Motor neuron (in vitro differentiated cells): Measurements from ENCODE around the gene HES7. TPM values are rescaled to one million over a fixed set of nuclear protein-coding genes. Genes with fewer than 3 reads are reported as not detected.

ENCODE experiments used
- ATAC-seq, 8 experiments: fragments of 200-7000 bp; cut with Tn5 transposase; replicated peaks in 6 of 8; 2 replicates each; pipeline ENCODE4 v1.8.0; 2021; ENCODE audit warnings: mild to moderate bottlenecking in 8 of 8, moderate library complexity in 8 of 8
- H3K27ac ChIP-seq, 2 donors: fragments of 250-450 bp; sonication (Bioruptor Pico); 2 replicates each; pipeline ENCODE4 v1.9.0; 2021; ENCODE audit warnings: antibody characterized with exemption in 2 of 2, mild to moderate bottlenecking in 2 of 2, moderate library complexity in 1 of 2
- H3K4me1 ChIP-seq, 2 donors: fragments of 250-450 bp; sonication (Bioruptor Pico); replicated peaks in 1 of 2; 2 replicates each; pipeline ENCODE4 v1.6.1; 2021; ENCODE audit warnings: antibody characterized with exemption in 2 of 2, mild to moderate bottlenecking in 2 of 2, moderate library complexity in 1 of 2
- H3K4me3 ChIP-seq, 5 donors: fragments of 250-450 bp; sonication (Bioruptor Pico); 2 replicates each; pipeline ENCODE4 v1.9.0; 2021; ENCODE audit warnings: antibody characterized with exemption in 5 of 5, mild to moderate bottlenecking in 5 of 5, moderate library complexity in 4 of 5
- WGBS, 10 experiments: fragments of 450-650 bp; shearing (Covaris generic); methylation state at CpG; one replicate each; pipeline ENCODE4 v1.0.0; 2022; 5-methylcytosine and 5-hydroxymethylcytosine counted together
- in situ Hi-C, 9 experiments: fragments of 400-800 bp; cut with MboI; loops; one replicate each; pipeline ENCODE4 v1.15.0; 2021; ENCODE audit warnings: low sequenced_read_pairs in 9 of 9, low pct_unique_long_range_greater_than_20kb in 2 of 9; ENCODE audit not compliant: unreplicated experiment in 9 of 9
- total RNA-seq, 8 experiments: library from RNA; unstranded; fragments of 300-600 nt; gene quantifications; 2 replicates each; pipeline versions ENCODE4 v1.2.3 to v1.2.4, GENCODE V29; 2022

The HES7 gene
- total RNA-seq, 8 experiments from 2014 or later = 0.31 to 4.0 (median 1.4) TPM; not detected in 1

GRCh38 chr17:8144401-8145231 is 20.7 kb upstream of the HES7 start:
- WGBS, 10 experiments = 80 to 100% (median 95%) methylated on average over 2 to 5 of the region's 15 CpGs; no CpG with 5 or more reads in 4 of the 10 experiments
- in situ Hi-C loops = no loop called here
- peak in 4 of 8 experiments; percentile 1 to 13 (median 10) for ATAC-seq
- H3K4me1 ChIP-seq = peaks cover 1 to 2% of the 10 kb centered on the region in 2 donors
- no peak overlapping the region for H3K27ac ChIP-seq
- no peak overlapping the region for H3K4me3 ChIP-seq

- H3K27ac ChIP-seq = no peak overlapping the region
- 94 to 100% (median 100%) methylated on average over 1 to 8 of the region's 22 CpGs; no CpG with 5 or more reads in 5 of the 10 experiments for WGBS, 10 experiments
- peak in 2 of 8 experiments; percentile 1 to 2 for ATAC-seq
Measured at GRCh38 chr17:8143581-8144400, 19.9 kb upstream of the HES7 start.

GRCh38 chr17:8142887-8143580 is 19.1 kb upstream of the HES7 start:
- in situ Hi-C loops = no loop called here
- ATAC-seq = no peak
- H3K4me1 ChIP-seq = peaks cover 3% of the 10 kb centered on the region in 2 donors
- WGBS, 10 experiments = 100% methylated on average over 1 to 2 of the region's 15 CpGs; no CpG with 5 or more reads in 8 of the 10 experiments
- no peak overlapping the region for H3K4me3 ChIP-seq
- H3K27ac ChIP-seq = no peak overlapping the region

More at GRCh38 chr17:8143581-8144400, 19.9 kb upstream of the HES7 start:
- H3K4me3 ChIP-seq = no peak overlapping the region
- in situ Hi-C loops = no loop called here
- peaks cover 3% of the 10 kb centered on the region in 2 donors for H3K4me1 ChIP-seq

- 29 to 90% (median 73%) methylated on average over 1 to 3 of the region's 23 CpGs; no CpG with 5 or more reads in 6 of the 10 experiments for WGBS, 10 experiments
- no peak overlapping the region for H3K27ac ChIP-seq
- in situ Hi-C loops = no loop called here
- no peak for ATAC-seq
- H3K4me1 ChIP-seq = peaks cover 3 to 8% of the 10 kb centered on the region in 2 donors
- H3K4me3 ChIP-seq = no peak overlapping the region
Measured at GRCh38 chr17:8142158-8142886, 18.4 kb upstream of the HES7 start.

- Histone ChIP-seq H3K4me1 (peaks cover 3 to 8% of the 10 kb centered on the region in 2 donors), H3K27ac (no peak overlapping the region), H3K4me3 (no peak overlapping the region)
- no peak for ATAC-seq
- 63 to 95% (median 85%) methylated on average over 1 to 9 of the region's 11 CpGs; no CpG with 5 or more reads in 1 of the 10 experiments for WGBS, 10 experiments
- in situ Hi-C loops = no loop called here
Measured at GRCh38 chr17:8141741-8142140, 17.8 kb upstream of the HES7 start.

GRCh38 chr17:8141045-8141444 is 17.1 kb upstream of the HES7 start:
- Histone ChIP-seq H3K4me1 (peaks cover 3 to 8% of the 10 kb centered on the region in 2 donors), H3K4me3 (no peak overlapping the region), H3K27ac (no peak overlapping the region)
- ATAC-seq = no peak
- WGBS, 10 experiments = 83 to 100% (median 100%) methylated on average over 1 to 2 of the region's 7 CpGs; no CpG with 5 or more reads in 7 of the 10 experiments
- in situ Hi-C loops = no loop called here

GRCh38 chr17:8140065-8141029 is 16.4 kb upstream of the HES7 start:
- in situ Hi-C loops = no loop called here
- ATAC-seq = no peak
- H3K27ac ChIP-seq = peak overlapping the region in 1 of 2 donors; percentile 90
- 70 to 100% (median 84%) methylated on average over 1 to 12 of the region's 18 CpGs; no CpG with 5 or more reads in 2 of the 10 experiments for WGBS, 10 experiments
- peaks cover 3 to 8% of the 10 kb centered on the region in 2 donors for H3K4me1 ChIP-seq
- H3K4me3 ChIP-seq = no peak overlapping the region

GRCh38 chr17:8138672-8139371 is 14.9 kb upstream of the HES7 start:
- Histone ChIP-seq H3K4me1 (peaks cover 4 to 8% of the 10 kb centered on the region in 2 donors), H3K4me3 (peak overlapping the region; percentile 29 to 47 (median 37)), H3K27ac (peak overlapping the region; percentile 84 to 90)
- 0 to 5% (median 1%) methylated on average over 2 to 23 of the region's 46 CpGs; no CpG with 5 or more reads in 2 of the 10 experiments for WGBS, 10 experiments
- ATAC-seq = peak; percentile 72 to 96 (median 96)
- in situ Hi-C loops = no loop called here

- Histone ChIP-seq H3K4me1 (peaks cover 8 to 9% of the 10 kb centered on the region in 2 donors), H3K4me3 (peak overlapping the region; percentile 29 to 47 (median 37)), H3K27ac (peak overlapping the region in 1 of 2 donors; percentile 90)
- no peak for ATAC-seq
- in situ Hi-C loops = no loop called here
- WGBS, 10 experiments = 0 to 25% (median 2%) methylated on average over 3 to 7 of the region's 7 CpGs; no CpG with 5 or more reads in 1 of the 10 experiments
Measured at GRCh38 chr17:8138374-8138671, 14.4 kb upstream of the HES7 start.

GRCh38 chr17:8137645-8138373 is 13.9 kb upstream of the HES7 start:
- Histone ChIP-seq H3K4me3 (peak overlapping the region; percentile 29 to 47 (median 37)), H3K4me1 (peaks cover 8 to 12% of the 10 kb centered on the region in 2 donors), H3K27ac (peak overlapping the region in 1 of 2 donors; percentile 90)
- in situ Hi-C loops = no loop called here
- ATAC-seq = no peak
- 0 to 88% (median 50%) methylated on average over 4 to 21 of the region's 21 CpGs for WGBS, 10 experiments
